RWPE1 (cell line): Measurements from ENCODE around the gene CNGA3.
"Not testable (repeated sequence)": the region's sequence is repeated elsewhere in the genome, so short reads cannot be mapped to it uniquely, and the experiment has no call there.

Source experiments
- CTCF ChIA-PET: fragments of 350-600 bp; sonication (Branson Sonifier 250); formaldehyde crosslinking; extraction: SDS; loops from one replicate; lab custom pipeline; 2021; lab: Yijun Ruan, JAX
- POLR2A ChIA-PET: fragments of 400-600 bp; formaldehyde crosslinking; extraction: SDS; loops from one replicate; lab custom pipeline; 2020; ENCODE audit warnings: antibody characterized with exemption; ENCODE audit not compliant: low non-redundant PET; lab: Yijun Ruan, JAX
- DNase-seq: peaks from one replicate; pipeline ENCODE4 v3.0.0; 2012; ENCODE audit warnings: low spot score
- H3K27ac ChIP-seq: fragments of 450-650 bp; 2 replicates; pipeline ENCODE4 v1.5.1; 2017
- CTCF ChIP-seq: fragments of 450-650 bp; conservative IDR thresholded peaks from 2 replicates; pipeline ENCODE4 v1.5.1; 2017; ENCODE audit warnings: low read depth, mild to moderate bottlenecking

Gene CNGA3

GRCh38 chr2:98426771-98427170, 80.5 kb downstream of the CNGA3 start:
- ChIA-PET CTCF (interaction anchor here (1.6 kb wide), 1 partner anchor 15 kb away, joined by 4 read pairs; no protein-coding TSS in a partner anchor), POLR2A (no interaction called here)
- no peak for DNase-seq
- no peak overlapping the region for H3K27ac ChIP-seq
- no peak for TF ChIP-seq CTCF

- TF ChIP-seq CTCF, result no peak
- H3K27ac ChIP-seq, result no peak overlapping the region
- DNase-seq, result no peak
- ChIA-PET POLR2A (no interaction called here), CTCF (interaction anchor here (0.6 kb wide), 1 partner anchor 39 kb away, joined by 7 read pairs; no protein-coding TSS in a partner anchor)
These were observed 85.9 kb downstream of the CNGA3 start for GRCh38 chr2:98432145-98432544.

- TF ChIP-seq CTCF, result no peak
- DNase-seq, result no peak
- ChIA-PET POLR2A (no interaction called here), CTCF (no interaction called here)
- H3K27ac ChIP-seq, result no peak overlapping the region
These were observed 87.2 kb downstream of the CNGA3 start for GRCh38 chr2:98433363-98433964.

GRCh38 chr2:98434492-98434891, 88.2 kb downstream of the CNGA3 start:
- CTCF ChIA-PET, result no interaction called here
- DNase-seq, result no peak
- no peak for TF ChIP-seq CTCF
- no peak overlapping the region for H3K27ac ChIP-seq
- POLR2A ChIA-PET, result no interaction called here

GRCh38 chr2:98435670-98436069, 89.4 kb downstream of the CNGA3 start:
- H3K27ac ChIP-seq, POLR2A ChIA-PET, DNase-seq: not testable (repeated sequence)
- CTCF ChIA-PET, result interaction anchor here (0.6 kb wide), 1 partner anchor 224 kb away, joined by 3 read pairs; no protein-coding TSS in a partner anchor

GRCh38 chr2:98436734-98437133, 90.5 kb downstream of the CNGA3 start:
- ChIA-PET POLR2A (no interaction called here), CTCF (no interaction called here)
- H3K27ac ChIP-seq, result no peak overlapping the region
- no peak for TF ChIP-seq CTCF
- DNase-seq, result no peak
